Calu3 (cell line): ENCODE data around the gene LSP1. TPM values are rescaled to one million over a fixed set of nuclear protein-coding genes. Genes with fewer than 3 reads are reported as not detected.

Source experiments
- microRNA-seq: library from miRNA; unstranded; fragments of <30 nt; microRNA quantifications from one replicate; pipeline ENCODE4 v1.2.0, GENCODE V29; 2022
- total RNA-seq: library from RNA; stranded (reverse); gene quantifications from 2 replicates; pipeline ENCODE4 v1.2.3, GENCODE V29; 2022

LSP1 gene
- total RNA-seq, 1 experiment from 2014 or later, result not detected

Small RNAs within 50 kb of the gene (microRNA-seq; reads per million reads assigned to microRNA genes)
- gene MIR4298 (not detected), gene MIR7847 (not detected)

Other genes with a start within 250 kb of the LSP1 start
- not detected in 2 replicates for gene KRTAP5-3, start 244.6 kb upstream of the LSP1 start, total RNA-seq
- not detected in 2 replicates for gene KRTAP5-4, start 230.9 kb upstream of the LSP1 start, total RNA-seq
- gene KRTAP5-5, start 223.3 kb upstream of the LSP1 start, total RNA-seq, result not detected in 2 replicates
- not detected in 2 replicates for gene KRTAP5-6, start 155.9 kb upstream of the LSP1 start, total RNA-seq
- gene IFITM10, start 102.5 kb upstream of the LSP1 start, total RNA-seq, result 3.3 and 8.1 TPM in 2 replicates
- 531 and 685 TPM in 2 replicates for gene CTSD, start 89.2 kb upstream of the LSP1 start, total RNA-seq
- 5.8 and 7.1 TPM in 2 replicates for gene SYT8, start 18.1 kb upstream of the LSP1 start, total RNA-seq
- gene TNNI2, start 14.1 kb upstream of the LSP1 start, total RNA-seq, result 1.3 and 1.4 TPM in 2 replicates
- gene PRR33, start 38.8 kb downstream of the LSP1 start, total RNA-seq, result not detected in 2 replicates
- not detected in 2 replicates for gene TNNT3, start 66.6 kb downstream of the LSP1 start, total RNA-seq
- 104 and 109 TPM in 2 replicates for gene MRPL23, start 94.2 kb downstream of the LSP1 start, total RNA-seq
- 0.38 and 1.9 TPM in 2 replicates for gene H19, start 144.8 kb downstream of the LSP1 start, total RNA-seq